Activated T-cell treated with anti-CD3 and anti-CD28 coated beads for 24 hours (primary cell): ENCODE measurements around the gene FNBP1.

ENCODE experiments used
- DNase-seq: peaks from one replicate; pipeline ENCODE4 v3.0.0-alpha.2; 2020; ENCODE audit warnings: low read depth

FNBP1 gene

DNA sequence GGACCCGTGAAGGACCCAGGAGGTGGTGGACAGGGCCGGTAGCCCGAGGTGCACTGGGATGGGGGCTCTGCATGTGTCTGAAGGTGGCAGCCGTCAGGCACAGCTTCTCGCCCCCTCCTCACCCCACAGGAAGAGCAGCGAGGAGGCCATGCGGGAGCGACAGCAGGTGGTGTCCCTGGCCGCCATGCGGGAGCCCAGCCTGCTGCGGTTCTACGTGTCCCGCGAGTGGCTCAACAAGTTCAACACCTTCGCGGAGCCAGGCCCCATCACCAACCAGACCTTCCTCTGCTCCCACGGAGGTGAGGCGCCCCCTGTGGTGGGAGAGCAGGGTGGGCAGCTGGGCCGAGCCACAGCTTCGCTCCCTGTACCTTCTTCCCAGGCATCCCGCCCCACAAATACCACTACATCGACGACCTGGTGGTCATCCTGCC is 167.8 kb downstream of the FNBP1 start:
- DNase-seq: no peak

DNA sequence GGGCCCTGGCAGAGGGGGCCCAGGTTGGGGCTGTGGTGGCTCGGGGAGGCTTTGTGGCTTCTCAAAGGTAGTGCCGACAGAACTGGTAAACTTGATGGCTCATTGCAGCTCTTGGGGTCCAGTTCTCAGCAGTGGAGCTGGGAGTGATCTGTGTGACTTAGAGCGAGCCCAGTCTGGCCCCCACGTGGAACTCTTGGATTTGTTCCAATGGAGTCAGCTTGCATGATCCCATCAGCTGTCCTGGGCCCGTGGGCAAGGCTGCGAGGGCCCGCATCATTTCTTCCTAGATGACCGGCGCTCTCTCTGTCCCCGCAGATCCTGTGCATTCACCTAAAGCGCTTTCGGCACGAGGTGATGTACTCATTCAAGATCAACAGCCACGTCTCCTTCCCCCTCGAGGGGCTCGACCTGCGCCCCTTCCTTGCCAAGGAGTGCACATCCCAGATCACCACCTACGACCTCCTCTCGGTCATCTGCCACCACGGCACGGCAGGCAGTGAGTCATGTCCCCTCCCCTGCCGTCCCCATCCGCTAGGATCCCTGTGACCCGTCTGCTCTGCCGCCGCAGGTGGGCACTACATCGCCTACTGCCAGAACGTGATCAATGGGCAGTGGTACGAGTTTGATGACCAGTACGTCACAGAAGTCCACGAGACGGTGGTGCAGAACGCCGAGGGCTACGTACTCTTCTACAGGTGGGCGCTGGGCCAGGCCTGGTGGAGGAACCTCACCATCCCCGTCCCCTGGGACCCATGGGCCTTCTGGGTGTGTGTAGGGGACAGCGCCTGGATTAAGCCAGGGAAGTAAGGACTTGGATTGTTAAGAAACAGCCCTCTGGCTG is 168.5 kb downstream of the FNBP1 start:
- no peak for DNase-seq

DNA sequence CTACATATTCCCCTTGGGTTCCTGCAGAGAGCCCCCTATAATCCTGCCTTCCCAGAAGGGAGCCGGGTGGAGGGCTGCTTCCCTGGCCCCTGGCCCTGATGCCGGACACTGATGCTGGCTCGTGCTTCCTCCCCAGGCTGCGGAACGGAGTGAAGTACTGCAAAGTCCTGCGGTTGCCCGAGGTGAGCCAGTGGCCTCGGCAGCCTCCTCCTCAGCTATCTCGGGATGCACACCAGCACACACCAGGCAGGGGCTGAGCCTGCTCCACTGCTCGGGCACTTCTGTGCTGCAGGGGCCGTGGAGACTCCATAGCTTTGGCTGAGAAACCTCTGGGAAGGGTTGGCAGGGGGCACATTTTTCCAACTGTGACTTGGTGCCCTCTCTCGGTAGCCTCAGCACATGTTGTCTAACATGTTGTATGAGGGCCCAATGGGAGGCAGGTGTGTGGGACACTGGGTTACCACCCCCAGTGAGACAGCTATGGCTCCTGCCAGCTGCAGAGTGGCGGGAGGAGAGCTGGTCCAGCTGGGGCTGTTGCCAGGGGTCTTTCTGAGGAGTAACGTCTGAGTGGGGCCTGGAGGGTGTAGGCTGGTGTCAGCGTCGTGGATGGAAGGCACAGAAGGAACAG is 169.3 kb downstream of the FNBP1 start:
- no peak for DNase-seq

DNA sequence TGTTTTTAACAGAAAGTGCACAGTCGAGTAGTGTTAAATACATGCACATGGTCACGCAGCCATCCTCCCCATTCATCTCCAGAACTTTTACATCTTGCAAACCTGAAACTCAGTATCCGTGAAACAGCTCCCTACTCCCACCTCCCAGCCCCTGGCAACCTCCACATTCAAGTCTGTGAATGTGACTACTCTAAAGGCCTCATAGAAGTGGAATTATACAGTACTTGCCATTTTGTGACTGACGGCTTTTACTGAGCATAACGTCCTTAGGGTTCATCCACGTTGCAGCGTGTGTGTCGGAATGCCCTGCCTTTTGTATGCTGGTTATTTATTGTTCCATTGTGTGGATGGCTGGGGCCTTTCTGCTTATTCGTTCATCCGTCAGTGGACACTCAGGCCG is 171.9 kb downstream of the FNBP1 start:
- DNase-seq: no peak

DNA sequence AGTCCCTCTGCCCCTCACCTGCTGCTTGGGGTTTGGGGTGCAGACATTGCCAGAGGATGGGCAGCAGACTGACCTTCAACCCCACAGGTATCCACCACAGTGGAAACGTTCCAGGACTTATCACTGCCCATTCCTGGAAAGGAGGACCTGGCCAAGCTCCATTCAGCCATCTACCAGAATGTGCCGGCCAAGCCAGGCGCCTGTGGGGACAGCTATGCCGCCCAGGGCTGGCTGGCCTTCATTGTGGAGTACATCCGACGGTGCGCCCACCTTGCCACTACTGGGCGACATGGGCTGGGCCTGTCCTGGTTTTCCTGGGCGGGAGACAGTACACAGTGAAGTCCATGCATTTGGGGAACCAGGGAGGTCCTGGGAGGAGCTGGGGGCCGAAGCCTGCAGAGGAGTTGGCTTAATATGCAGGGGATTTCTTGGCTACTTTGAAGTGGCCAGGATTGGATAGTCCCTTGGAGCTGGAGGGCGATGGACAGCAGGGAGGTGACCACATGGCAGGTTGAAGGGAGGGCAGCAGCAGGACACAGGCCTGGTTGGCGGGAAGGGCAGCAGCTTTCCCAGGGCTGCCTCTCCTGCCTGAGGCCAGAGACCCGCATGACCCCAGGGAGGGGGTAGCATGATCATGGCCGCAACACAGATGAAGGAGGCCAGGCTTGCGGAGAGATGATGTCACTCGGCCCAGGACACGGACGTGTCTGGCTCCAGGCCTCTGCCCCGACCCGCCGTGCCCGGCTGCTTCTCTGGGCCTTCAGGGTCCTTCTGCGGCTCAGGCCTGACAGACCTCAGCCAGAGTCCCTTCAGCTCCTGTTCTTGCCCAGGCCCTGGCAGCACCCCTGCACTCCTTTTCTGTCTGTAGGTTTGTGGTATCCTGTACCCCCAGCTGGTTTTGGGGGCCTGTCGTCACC is 173.1 kb downstream of the FNBP1 start:
- no peak for DNase-seq

DNA sequence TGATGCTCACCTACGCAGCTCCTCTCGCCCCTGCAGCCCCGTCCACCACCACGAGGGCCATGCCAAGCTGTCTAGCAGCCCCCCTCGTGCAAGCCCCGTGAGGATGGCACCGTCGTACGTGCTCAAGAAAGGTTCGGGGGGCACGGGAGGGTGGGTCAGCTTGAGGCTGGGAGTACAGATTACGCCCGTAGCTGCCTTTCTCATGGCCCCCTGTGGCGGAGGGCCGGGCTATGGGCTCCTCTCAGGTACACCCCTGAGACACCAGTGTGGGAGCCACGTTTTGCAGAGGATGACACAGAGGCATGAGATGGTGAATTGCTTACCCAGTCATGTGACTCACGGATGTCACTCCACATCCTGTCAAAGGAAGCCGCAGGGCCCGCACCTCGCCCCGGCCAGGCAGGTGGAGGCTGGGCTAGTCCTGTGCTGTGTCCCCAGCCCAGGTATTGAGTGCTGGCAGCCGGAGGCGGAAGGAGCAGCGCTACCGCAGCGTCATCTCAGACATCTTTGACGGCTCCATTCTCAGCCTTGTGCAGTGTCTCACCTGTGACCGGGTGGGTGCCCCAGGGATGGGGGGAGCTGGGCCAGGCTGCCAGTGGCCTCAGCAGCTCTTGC is 174.0 kb downstream of the FNBP1 start:
- peak; percentile 77 for DNase-seq

DNA sequence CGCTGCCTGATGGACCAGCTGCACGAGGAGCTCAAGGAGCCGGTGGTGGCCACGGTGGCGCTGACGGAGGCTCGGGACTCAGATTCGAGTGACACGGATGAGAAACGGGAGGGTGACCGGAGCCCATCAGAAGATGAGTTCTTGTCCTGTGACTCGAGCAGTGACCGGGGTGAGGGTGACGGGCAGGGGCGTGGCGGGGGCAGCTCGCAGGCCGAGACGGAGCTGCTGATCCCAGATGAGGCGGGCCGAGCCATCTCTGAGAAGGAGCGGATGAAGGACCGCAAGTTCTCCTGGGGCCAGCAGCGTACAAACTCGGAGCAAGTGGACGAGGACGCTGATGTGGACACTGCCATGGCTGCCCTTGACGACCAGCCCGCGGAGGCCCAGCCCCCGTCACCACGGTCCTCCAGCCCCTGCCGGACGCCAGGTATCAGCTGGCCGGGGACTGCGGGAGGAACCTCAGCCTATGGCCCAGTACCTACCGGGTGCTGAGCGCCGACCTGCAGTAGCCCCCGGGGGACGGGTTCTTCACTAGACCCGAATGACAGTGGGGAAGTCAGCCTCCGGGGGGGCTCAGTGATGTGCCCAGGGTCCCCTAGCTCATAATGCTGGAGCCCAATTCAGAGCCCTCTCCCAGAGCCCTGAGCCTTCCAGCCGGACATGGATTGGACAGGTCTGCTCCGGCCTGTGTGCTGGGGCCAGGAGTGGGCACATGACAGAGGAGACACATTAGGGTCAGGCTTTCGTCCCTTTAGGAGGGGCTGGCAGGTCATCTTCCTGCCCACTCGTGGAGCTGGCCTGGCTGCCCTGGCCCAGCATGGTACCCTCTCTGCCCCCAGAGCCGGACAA is 174.7 kb downstream of the FNBP1 start:
- DNase-seq: no peak

DNA sequence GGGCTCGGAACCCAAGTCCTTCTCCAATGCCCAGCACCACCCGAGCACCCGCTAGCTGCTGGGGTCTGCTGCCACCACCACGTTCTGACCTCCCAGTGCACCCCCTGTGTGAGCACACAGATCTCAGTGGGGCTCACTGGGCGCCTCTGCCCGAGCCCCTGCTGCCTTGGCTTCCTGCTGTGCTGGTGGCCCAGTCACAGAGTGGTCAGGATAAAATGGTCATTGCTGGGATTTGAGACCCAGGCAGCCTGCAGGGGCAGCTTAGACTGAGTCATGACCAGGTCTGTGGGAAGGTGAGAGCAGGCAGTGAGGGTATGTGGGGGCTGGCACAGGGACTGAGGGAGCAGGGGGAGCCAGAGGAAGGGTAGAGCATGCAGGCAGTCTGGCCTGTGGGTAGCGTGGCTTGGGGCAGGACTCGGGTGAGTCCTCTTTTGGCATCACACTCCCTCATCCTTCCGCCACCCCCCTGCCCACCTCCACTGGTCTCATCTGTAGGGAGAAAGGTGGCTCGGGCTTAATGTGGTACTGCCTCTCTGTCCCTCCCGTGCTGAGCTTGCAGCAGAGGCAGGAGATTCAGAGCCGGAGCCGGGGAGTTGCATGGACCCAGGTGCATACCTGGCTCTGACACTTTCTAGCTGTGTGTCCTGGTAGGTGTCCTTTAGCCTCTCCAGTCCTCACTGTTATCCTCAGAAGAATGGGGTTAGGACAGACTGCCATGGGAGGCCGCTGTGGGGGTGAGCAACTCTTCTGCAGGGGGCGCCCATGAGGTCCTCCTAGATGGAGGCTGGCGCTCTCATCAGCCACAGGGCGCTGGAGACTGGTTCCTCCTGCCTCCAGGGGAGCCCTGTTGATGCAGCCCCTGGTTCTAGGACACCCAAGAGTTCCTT is 175.6 kb downstream of the FNBP1 start:
- no peak for DNase-seq

DNA sequence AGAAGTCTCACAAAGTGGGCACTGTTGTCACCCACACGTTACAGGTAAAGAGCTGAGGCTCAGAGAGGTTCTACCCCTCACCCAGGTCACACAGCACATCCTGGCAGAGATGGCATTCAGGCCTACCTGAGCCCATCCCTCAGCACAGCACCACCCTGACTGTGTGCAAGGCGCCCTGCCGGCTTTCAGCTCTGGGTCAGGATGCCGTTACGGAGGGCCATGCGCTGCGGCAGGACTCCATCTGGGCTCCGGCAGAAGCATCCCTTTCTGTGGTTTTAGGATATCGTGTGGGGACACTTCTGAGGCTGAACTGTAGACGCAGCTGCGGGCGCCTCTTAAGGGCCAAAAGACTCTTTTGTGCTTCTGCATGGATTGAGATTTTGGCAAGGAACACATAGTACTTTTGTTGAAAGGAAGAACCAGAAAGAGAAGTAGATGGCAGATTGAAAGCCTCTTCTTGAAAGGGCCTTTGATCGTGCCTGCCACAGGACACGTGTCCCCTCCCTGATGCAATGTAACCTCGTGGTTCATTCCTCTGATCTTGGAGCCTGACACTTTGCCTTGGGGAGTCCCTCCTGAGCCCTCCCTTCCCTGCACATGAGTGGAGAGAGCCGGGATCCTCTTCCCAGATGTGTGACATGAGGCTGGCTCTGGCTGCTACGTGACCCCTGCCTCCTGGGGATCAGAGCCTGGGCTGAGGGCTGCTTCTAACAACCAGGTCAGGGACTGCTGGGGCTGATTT is 176.4 kb downstream of the FNBP1 start:
- peak; percentile 22 for DNase-seq

DNA sequence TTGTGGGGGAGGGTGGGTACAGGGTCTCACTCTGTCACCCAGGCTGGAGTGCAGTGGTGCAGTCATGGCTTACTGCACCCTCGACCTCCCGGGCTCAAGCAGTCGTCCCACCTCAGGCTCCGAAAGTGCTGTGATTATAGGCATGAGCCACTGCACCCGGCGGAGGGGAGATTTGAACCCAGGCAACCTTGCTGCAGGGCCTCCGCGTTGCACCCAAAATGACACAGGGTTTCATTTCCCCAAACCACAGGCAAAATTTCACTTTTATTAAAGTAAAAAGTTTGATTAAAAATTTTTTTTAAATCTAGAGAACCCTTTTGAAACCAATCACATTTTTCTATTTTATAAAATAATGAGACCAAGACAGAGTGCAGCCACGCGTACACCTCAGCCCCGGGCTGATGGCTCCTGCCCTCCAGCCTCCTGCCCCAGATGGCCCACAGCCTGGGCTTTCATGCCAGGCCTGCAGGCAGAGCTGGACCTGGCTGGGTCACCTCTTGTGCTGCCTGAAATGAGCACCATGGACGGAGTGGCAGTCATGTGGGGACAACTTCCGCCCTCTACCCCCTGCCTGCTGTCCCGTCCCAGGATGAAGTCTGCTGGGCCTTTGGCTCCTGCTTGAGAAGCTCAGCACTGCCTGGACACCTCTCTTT is 177.2 kb downstream of the FNBP1 start:
- DNase-seq: no peak

DNA sequence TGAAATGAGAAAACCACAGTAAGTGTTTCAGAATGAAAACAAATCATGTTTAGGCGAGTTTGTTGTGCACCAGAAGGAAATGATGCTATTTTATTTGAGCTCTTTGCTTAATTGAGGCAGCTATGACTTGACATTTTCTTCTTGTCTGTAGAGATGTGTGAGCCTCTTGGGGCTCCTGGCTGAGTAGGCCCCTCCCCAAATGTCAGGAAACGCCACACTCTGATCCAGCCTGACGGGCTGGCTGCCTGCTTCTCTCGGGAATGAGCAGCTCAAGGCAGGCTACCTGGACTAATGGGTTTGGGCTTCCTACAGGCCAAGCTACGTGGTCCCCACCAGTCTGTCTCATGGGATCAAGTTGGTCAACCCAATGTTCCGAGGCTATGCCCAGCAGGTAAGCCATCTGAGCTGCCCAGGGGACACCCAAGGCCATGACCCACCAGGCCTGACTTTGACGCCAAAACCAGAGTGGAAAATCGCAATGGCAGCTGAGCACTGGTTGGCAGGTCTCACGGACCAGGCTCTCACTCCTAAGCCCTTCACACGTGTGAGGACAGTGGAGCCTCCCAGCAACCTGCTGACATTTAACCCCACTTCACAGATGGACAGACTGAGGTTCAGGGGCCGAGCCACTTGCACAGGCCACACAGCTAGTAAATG is 177.9 kb downstream of the FNBP1 start:
- DNase-seq: no peak

DNA sequence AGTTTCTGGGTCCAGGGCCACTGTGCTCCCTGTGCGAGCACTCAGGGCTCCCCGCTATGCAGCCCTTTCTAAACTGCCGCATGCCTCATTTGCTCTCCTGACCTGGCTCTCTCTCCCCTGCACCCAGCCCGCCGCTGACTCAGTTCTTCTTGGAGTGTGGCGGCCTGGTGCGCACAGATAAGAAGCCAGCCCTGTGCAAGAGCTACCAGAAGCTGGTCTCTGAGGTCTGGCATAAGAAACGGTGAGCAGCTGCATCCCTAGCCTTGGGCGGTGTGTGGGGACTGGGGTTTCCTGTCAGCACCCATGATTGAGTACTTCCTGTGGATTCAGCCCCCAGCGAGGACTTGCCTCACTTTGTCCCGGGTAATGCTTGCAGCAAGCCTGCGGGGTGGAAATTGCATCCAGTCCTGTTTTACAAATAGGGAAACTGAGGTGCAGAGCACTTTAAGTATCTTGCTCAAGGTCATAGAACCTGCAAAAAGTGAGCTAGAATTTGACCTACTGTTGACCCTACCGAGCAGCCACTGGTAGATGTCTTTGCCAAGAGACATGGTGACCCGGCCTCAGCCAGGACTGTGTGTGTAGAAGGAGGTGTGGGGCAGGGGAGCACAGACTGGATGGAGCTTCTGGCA is 179.8 kb downstream of the FNBP1 start:
- DNase-seq: peak; percentile 60

DNA sequence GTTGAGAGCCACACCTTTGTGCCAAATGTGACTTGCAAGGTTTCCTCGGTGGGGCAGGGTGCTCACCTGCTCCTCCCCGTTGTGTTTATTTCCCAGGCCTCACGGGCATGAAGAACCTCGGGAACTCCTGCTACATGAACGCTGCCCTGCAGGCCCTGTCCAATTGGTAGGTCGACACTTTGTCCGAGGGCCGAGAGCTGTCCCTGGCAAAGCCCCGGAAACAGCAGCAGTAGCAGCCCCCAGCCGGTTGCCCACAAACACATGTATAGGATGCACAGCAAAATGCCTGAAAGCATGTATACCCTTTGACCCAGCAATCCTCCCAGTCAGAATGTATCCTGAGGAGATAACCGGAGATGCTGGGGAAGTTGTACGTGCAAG is 181.6 kb downstream of the FNBP1 start:
- DNase-seq: no peak

DNA sequence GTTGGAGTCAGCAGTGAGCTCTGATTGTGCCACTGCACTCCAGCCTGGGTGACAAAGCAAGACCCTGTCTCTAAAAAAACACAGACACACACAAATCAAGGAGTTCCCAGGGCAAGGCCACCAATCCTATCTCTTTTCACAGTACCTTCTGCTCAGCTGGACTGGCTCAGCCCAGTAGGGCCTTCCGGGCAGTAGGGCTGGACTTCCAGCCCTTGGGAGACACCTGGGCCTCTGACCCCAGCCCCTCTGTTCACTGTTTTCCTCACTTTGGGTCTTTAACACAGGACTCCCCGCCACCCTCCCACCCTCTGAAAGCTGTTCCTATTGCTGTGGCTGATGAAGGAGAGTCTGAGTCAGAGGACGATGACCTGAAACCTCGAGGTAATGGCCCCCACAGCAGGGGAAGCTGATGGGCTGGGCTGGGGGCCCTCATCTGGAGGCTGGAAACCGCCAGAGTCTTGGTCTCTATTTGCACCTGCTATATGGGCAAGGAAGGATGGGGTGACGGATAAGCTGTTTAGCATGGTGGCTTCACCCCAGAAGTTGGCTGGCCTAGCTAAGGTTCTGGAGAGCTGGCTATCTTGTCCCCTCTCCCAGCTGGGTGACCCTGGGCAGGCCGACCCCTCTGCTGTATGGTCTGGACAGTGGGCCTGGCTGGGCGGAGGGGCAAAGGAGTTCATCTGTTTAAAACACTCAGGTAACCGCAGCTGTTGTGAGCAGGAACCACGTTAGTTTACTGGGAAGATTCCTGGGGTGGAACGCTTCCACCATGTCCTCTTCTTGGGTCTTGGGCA is 182.1 kb downstream of the FNBP1 start:
- DNase-seq: no peak

DNA sequence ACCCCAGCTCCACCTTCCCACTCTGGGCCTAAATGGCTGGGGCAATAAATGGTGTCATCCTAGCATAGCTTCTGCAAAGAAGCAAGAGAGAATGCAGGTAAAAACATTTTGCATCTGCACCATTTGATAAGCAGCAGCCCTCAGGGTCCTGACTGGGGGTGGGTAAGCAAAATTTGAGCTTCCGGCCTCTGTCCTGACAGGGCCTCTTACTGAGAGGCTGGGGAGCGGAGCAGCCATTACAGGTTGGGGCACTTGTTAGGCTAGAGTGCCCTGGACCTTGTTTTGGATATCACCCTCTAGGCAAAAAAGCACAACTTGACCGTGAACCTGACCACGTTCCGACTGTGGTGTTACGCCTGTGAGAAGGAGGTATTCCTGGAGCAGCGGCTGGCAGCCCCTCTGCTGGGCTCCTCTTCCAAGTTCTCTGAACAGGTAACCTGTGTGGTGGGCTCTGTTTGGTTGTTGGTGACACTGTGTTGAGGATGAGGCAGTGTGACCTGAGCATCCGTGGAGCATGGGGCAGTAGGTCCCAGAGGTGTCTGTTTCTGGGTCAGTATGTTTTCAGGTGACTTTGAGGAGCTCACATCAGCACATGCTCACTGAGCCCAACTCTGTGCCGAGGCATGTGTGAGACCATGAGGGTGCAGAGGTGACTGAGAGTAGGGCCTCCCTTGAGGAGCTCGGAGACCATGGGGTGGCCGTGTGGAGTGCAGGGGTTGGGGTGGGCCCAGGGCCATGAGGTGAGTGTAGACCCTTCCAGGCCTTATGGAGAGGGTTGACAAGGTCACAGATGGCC is 184.6 kb downstream of the FNBP1 start:
- DNase-seq: no peak

DNA sequence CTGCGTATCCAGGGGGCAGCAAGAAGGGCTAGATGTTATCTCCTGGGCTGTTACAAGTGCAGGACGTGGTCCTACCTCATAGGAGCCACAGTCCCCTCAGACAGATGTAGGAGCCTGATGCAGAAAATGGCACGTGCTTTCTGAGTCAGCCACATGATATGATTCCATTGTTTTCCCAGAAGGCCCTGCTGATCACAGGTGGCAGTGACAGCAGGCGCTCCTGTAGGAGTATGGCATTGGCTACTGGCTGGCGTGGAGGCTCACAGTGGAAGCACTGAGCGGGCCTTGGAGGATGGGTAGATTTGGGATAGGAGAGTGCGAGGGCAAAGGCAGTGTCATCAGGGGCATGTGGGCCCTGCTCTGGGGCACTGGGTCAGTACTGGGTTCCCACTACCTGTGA is 185.8 kb downstream of the FNBP1 start:
- no peak for DNase-seq
